Suprapubic skin (tissue), 4 donors: ENCODE measurements around the gene SPATA6L.

Experiments
- CTCF ChIP-seq, 2 donors: fragments of 200-600 bp in 1 of 2; fragments of 450-650 bp in 1 of 2; sonication (generic) in 1 of 2; IDR thresholded peaks; one replicate each; pipeline ENCODE4 v1.5.1; 2016 to 2019; ENCODE audit warnings: antibody characterized with exemption in 2 of 2, mild to moderate bottlenecking in 1 of 2, moderate library complexity in 1 of 2
- EP300 ChIP-seq: sonication (generic); formaldehyde crosslinking; IDR thresholded peaks from one replicate; pipeline ENCODE4 v1.6.1; 2017; ENCODE audit warnings: antibody characterized with exemption
- POLR2A ChIP-seq, 2 donors: fragments of 450-650 bp; IDR thresholded peaks; one replicate each; pipeline ENCODE4 v1.6.1; 2017; ENCODE audit warnings: antibody characterized with exemption in 2 of 2, mild to moderate bottlenecking in 2 of 2, moderate library complexity in 2 of 2
- POLR2AphosphoS5 ChIP-seq, 3 donors: sonication (generic); formaldehyde crosslinking; IDR thresholded peaks; one replicate each; pipeline ENCODE4 v1.6.1; 2017; ENCODE audit warnings: antibody characterized with exemption in 3 of 3

GRCh38 chr9:4701526-4701925, 35.2 kb upstream of the SPATA6L start:
- no peak for TF ChIP-seq CTCF (IDR thresholded peaks at IDR 0.05)
- TF ChIP-seq EP300: no peak
- TF ChIP-seq POLR2A (IDR thresholded peaks at IDR 0.05): no peak
- TF ChIP-seq POLR2AphosphoS5 (IDR thresholded peaks at IDR 0.05): no peak
